HUES6 (cell line): ENCODE results near the gene CAMK2B.

Source experiments
- H3K27ac ChIP-seq: 2 replicates; pipeline ENCODE4 v1.7.0; 2013; ENCODE audit warnings: low read depth, mild to moderate bottlenecking, low read length, inconsistent platforms
- H3K27me3 ChIP-seq: 2 replicates; pipeline ENCODE4 v1.6.1; 2013; ENCODE audit warnings: low read length; ENCODE audit not compliant: control insufficient read depth, insufficient read depth
- H3K36me3 ChIP-seq: 2 replicates; pipeline ENCODE4 v1.6.1; 2013; ENCODE audit warnings: low read length; ENCODE audit not compliant: control insufficient read depth, insufficient read depth
- H3K4me1 ChIP-seq: 2 replicates; pipeline ENCODE4 v1.6.1; 2013; ENCODE audit warnings: low read length; ENCODE audit not compliant: control insufficient read depth, insufficient read depth
- H3K4me3 ChIP-seq: 2 replicates; pipeline ENCODE4 v1.5.1; 2013; ENCODE audit warnings: low read depth, low read length
- H3K9ac ChIP-seq: one replicate; pipeline ENCODE4 v1.6.1; 2013; ENCODE audit warnings: mild to moderate bottlenecking, low read length
- H3K9me3 ChIP-seq: 2 replicates; pipeline ENCODE4 v1.6.1; 2013; ENCODE audit warnings: low read depth, low read length; ENCODE audit not compliant: control insufficient read depth, insufficient read depth

CAMK2B gene

GRCh38 chr7:44219371-44220045 lies 105.9 kb downstream of the CAMK2B start:
- no peak overlapping the region for H3K4me3 ChIP-seq
- 0 out of 2 replicates have a peak, but pooled peaks cover 3% of the 10 kb centered on the region for H3K36me3 ChIP-seq
- H3K4me1 ChIP-seq = peaks cover 40% of the 10 kb centered on the region
- no peaks in the 10 kb centered on the region for H3K27me3 ChIP-seq
- H3K9me3 ChIP-seq = no peaks in the 10 kb centered on the region
- H3K27ac ChIP-seq = no peak overlapping the region
- no peak overlapping the region for H3K9ac ChIP-seq

GRCh38 chr7:44218418-44219201 lies 106.8 kb downstream of the CAMK2B start:
- no peak overlapping the region for H3K4me3 ChIP-seq
- H3K36me3 ChIP-seq = 0 out of 2 replicates have a peak, but pooled peaks cover 3% of the 10 kb centered on the region
- no peak overlapping the region for H3K9ac ChIP-seq
- no peak overlapping the region for H3K27ac ChIP-seq
- H3K9me3 ChIP-seq = no peaks in the 10 kb centered on the region
- H3K4me1 ChIP-seq = peaks cover 39% of the 10 kb centered on the region
- H3K27me3 ChIP-seq = no peaks in the 10 kb centered on the region

GRCh38 chr7:44217852-44218402 lies 107.5 kb downstream of the CAMK2B start:
- Histone ChIP-seq H3K9ac (no peak overlapping the region), H3K36me3 (peaks cover 10% of the 10 kb centered on the region), H3K27ac (no peak overlapping the region), H3K4me3 (no peak overlapping the region), H3K27me3 (no peaks in the 10 kb centered on the region), H3K9me3 (no peaks in the 10 kb centered on the region), H3K4me1 (peaks cover 37% of the 10 kb centered on the region)

GRCh38 chr7:44217223-44217714 lies 108.1 kb downstream of the CAMK2B start:
- Histone ChIP-seq H3K4me1 (peaks cover 36% of the 10 kb centered on the region), H3K4me3 (no peak overlapping the region), H3K36me3 (peaks cover 13% of the 10 kb centered on the region), H3K27ac (no peak overlapping the region), H3K9ac (no peak overlapping the region), H3K27me3 (no peaks in the 10 kb centered on the region), H3K9me3 (no peaks in the 10 kb centered on the region)

GRCh38 chr7:44216521-44217222 lies 108.7 kb downstream of the CAMK2B start:
- no peak overlapping the region for H3K4me3 ChIP-seq
- H3K27ac ChIP-seq = no peak overlapping the region
- peaks cover 36% of the 10 kb centered on the region for H3K4me1 ChIP-seq
- H3K9me3 ChIP-seq = no peaks in the 10 kb centered on the region
- H3K9ac ChIP-seq = no peak overlapping the region
- peaks cover 19% of the 10 kb centered on the region for H3K36me3 ChIP-seq
- H3K27me3 ChIP-seq = no peaks in the 10 kb centered on the region

- Histone ChIP-seq H3K9me3 (no peaks in the 10 kb centered on the region), H3K27me3 (no peaks in the 10 kb centered on the region), H3K36me3 (peaks cover 26% of the 10 kb centered on the region), H3K4me1 (peaks cover 32% of the 10 kb centered on the region), H3K27ac (no peak overlapping the region), H3K4me3 (no peak overlapping the region), H3K9ac (no peak overlapping the region)
Observed at GRCh38 chr7:44216019-44216418, 109.4 kb downstream of the CAMK2B start.

- Histone ChIP-seq H3K9ac (no peak overlapping the region), H3K27ac (no peak overlapping the region), H3K36me3 (peaks cover 31% of the 10 kb centered on the region), H3K4me3 (no peak overlapping the region), H3K27me3 (no peaks in the 10 kb centered on the region), H3K4me1 (peaks cover 31% of the 10 kb centered on the region), H3K9me3 (no peaks in the 10 kb centered on the region)
Observed at GRCh38 chr7:44215531-44215930, 109.9 kb downstream of the CAMK2B start.

- H3K9ac ChIP-seq = no peak overlapping the region
- no peaks in the 10 kb centered on the region for H3K27me3 ChIP-seq
- no peaks in the 10 kb centered on the region for H3K9me3 ChIP-seq
- H3K36me3 ChIP-seq = peaks cover 47% of the 10 kb centered on the region
- H3K27ac ChIP-seq = no peak overlapping the region
- peaks cover 30% of the 10 kb centered on the region for H3K4me1 ChIP-seq
- no peak overlapping the region for H3K4me3 ChIP-seq
Observed at GRCh38 chr7:44213877-44214388, 111.5 kb downstream of the CAMK2B start.

- no peak overlapping the region for H3K27ac ChIP-seq
- no peaks in the 10 kb centered on the region for H3K9me3 ChIP-seq
- H3K36me3 ChIP-seq = peaks cover 53% of the 10 kb centered on the region
Observed at GRCh38 chr7:44213206-44213876, 112.1 kb downstream of the CAMK2B start.

GRCh38 chr7:44212581-44213184 lies 112.7 kb downstream of the CAMK2B start:
- Histone ChIP-seq H3K36me3 (peaks cover 59% of the 10 kb centered on the region), H3K9ac (no peak overlapping the region), H3K9me3 (no peaks in the 10 kb centered on the region), H3K27ac (no peak overlapping the region), H3K4me1 (peaks cover 17% of the 10 kb centered on the region), H3K27me3 (no peaks in the 10 kb centered on the region), H3K4me3 (no peak overlapping the region)

More at GRCh38 chr7:44213206-44213876, 112.1 kb downstream of the CAMK2B start:
- Histone ChIP-seq H3K9ac (no peak overlapping the region), H3K4me1 (peaks cover 24% of the 10 kb centered on the region), H3K27me3 (no peaks in the 10 kb centered on the region), H3K4me3 (no peak overlapping the region)
